ENCODE results near the gene VWA5B1. TPM values are rescaled to one million over a fixed set of nuclear protein-coding genes. Genes with fewer than 3 reads are reported as not detected.
A peak's percentile ranks its signal among the peaks of the same experiment; 100 is the strongest.

VWA5B1 gene
- total RNA-seq, 1 donor: not detected

DNA sequence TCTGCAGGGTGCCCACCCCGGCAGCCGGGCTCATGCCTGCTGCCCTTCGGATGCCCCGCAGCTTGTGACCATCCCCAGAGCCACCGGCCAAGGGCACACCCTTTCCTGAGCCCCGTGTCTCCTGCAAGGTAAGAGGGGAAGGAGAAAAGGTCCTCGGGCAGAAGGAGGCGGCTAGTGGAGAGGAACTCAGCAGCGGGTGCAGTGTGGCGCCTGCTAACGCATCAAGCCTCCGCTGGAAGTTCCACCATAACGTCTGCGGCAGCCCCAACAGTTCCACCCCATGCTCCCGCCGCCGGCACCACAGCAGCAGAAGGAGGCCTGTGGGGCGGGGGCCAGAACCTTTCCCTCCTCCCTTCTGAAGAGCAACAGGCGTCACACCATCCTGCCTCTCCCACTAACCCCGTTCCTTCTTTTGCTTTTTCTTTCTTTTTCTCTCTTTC, 990 bp downstream of the VWA5B1 start:
- TF ChIP-seq, protein P1, sequence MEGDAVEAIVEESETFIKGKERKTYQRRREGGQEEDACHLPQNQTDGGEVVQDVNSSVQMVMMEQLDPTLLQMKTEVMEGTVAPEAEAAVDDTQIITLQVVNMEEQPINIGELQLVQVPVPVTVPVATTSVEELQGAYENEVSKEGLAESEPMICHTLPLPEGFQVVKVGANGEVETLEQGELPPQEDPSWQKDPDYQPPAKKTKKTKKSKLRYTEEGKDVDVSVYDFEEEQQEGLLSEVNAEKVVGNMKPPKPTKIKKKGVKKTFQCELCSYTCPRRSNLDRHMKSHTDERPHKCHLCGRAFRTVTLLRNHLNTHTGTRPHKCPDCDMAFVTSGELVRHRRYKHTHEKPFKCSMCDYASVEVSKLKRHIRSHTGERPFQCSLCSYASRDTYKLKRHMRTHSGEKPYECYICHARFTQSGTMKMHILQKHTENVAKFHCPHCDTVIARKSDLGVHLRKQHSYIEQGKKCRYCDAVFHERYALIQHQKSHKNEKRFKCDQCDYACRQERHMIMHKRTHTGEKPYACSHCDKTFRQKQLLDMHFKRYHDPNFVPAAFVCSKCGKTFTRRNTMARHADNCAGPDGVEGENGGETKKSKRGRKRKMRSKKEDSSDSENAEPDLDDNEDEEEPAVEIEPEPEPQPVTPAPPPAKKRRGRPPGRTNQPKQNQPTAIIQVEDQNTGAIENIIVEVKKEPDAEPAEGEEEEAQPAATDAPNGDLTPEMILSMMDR (IDR thresholded peaks at IDR 0.05; ENCODE audit: insufficient read depth, low read length): no peak
- H3K4me3 ChIP-seq (ENCODE audit: low read depth, low read length): no peak overlapping the region
- no peak for DNase-seq (ENCODE audit: low read depth)

DNA sequence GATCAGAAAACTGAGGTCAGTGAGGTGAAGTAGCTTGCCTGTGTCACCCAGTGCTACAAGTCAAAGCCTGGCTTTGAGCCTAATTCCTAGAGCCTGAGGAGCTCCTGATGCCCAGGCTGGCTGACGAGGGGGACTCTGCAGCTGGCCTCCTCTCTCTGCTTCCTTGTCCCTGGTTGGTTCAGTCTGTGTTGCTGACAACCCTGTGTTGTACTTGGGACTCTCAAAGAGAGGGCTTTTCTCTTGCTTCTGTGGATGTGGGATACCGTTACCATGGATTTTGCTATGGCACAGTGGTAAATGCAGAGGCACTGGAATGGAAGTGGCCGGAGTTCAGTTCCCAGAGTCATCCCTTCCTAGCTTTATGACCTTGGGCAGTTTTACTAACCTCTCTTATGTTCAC, 8.0 kb downstream of the VWA5B1 start:
- DNase-seq (ENCODE audit: low read depth): no peak
- H3K4me3 ChIP-seq (ENCODE audit: low read depth, low read length): no peak overlapping the region
- TF ChIP-seq, protein P1 (IDR thresholded peaks at IDR 0.05; ENCODE audit: insufficient read depth, low read length): no peak

DNA sequence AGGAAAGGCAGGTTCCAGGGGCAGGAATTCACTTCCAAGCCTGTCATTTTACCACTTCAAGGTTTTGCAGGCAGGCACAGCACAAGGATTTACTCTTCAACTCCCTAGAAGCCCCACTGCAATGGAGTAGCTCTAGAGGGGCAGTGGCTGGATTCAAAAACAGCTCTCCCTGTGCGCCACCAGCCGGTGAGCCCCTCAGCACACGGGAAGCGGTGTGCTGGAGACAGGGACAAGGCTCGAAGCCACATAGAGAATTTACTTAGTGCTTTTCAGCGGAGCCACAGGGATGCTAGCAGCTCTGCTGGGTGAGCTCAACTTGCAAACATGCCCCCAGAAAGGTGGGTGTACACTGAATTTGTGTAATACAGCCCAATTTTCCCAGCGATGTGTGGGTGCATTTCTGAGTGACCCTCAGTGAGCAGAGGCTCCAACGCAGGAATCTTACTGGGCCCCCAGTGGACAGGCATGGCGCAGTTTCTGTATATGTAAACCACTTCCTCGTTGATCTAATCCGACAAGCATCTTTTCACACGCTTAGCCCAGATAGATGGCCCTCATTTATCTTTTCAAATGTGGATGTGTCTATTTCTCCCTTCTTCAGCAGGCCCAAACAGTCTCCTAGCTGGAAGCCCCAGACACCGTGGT, 10.9 kb downstream of the VWA5B1 start:
- DNase-seq (ENCODE audit: low read depth): no peak
- TF ChIP-seq, protein P1 (IDR thresholded peaks at IDR 0.05; ENCODE audit: insufficient read depth, low read length): no peak
- H3K4me3 ChIP-seq (ENCODE audit: low read depth, low read length): no peak overlapping the region

DNA sequence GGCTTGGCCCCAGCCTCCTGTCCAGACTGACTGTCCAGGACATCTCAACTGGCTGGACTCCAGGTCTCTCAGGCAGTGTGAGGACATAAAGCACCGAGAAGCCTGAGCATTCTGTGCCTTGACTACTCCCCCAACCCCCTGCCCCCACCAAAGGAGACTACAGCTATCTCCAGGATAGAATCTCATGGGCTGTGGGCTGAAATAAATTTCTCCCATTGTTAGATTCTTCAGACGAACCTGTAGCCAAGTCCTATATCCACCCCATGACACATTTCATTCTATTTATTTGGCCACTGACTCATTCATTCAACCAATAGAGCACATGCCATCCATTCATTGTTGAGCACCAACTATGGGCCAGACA, 11.4 kb downstream of the VWA5B1 start:
- peak; percentile 30 for DNase-seq (ENCODE audit: low read depth)
- TF ChIP-seq, protein P1 (IDR thresholded peaks at IDR 0.05; ENCODE audit: insufficient read depth, low read length): no peak
- no peak overlapping the region for H3K4me3 ChIP-seq (ENCODE audit: low read depth, low read length)

DNA sequence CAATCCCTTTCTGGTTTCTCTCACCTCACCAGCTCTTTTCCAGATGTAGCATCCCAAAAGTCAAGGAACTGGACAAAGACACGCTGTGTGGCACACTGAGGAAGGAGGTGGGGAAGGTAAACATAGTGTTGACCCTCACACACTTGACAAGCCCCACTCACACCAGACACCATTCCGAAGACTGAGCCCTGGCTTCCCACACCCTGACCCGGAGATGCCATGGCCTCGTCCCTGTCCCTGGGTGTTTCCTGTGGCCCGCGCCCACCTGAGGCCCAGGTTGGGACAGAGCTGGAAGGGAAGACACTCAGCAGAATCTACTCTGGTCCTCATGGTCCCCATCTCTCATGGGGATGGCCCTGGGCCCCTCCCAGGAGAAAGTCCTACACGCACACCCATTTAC, 16.4 kb downstream of the VWA5B1 start:
- TF ChIP-seq, protein P1 (IDR thresholded peaks at IDR 0.05; ENCODE audit: insufficient read depth, low read length): no peak
- H3K4me3 ChIP-seq (ENCODE audit: low read depth, low read length): no peak overlapping the region
- DNase-seq (ENCODE audit: low read depth): no peak

DNA sequence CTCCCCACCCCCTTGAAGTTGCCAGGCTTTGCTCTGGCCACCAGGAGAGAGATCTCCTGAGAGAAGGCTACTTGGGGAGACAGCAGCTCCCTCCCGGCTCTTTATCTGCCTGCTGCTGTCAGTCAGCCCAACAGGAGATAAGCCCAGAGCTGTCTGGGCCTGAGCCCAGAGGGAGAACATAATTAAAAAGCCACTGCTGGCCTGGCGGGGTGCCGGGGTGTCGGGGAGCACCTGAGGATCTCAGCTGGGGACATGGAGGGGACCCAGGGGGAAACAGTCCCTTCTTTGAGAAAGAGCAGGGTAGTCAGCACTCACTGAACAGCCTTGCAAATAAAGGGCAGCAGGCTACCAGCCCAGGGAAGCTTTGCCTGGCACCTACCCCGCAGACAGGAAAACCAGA, 17.9 kb downstream of the VWA5B1 start:
- TF ChIP-seq, protein P1 (IDR thresholded peaks at IDR 0.05; ENCODE audit: insufficient read depth, low read length): no peak
- DNase-seq (ENCODE audit: low read depth): no peak
- no peak overlapping the region for H3K4me3 ChIP-seq (ENCODE audit: low read depth, low read length)

DNA sequence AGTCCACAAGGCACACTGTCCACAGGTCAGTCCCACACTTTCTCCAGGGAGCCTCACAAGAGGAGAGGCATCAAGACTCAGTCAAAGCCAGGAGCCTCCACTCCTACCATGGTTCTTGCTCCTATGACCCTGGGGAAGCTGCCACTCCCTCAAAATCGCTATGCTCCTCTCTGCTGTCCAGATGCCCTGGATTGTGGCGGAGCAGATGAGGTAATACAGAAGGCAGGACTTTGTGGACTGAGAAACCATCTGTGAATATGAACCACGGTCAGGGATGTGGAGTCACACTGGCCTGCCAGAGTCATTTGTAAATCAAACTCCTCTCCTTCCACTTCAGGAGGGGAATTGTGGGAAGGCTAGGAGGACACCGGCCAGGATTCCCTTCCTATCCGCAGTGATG, 20.6 kb downstream of the VWA5B1 start:
- no peak for DNase-seq (ENCODE audit: low read depth)
- TF ChIP-seq, protein P1 (IDR thresholded peaks at IDR 0.05; ENCODE audit: insufficient read depth, low read length): no peak
- no peak overlapping the region for H3K4me3 ChIP-seq (ENCODE audit: low read depth, low read length)

Data from fibroblast of the aortic adventitia (primary cell).